Activated T-cell treated with anti-CD3 and anti-CD28 coated beads for 4 hours (primary cell): Measurements from ENCODE around the gene APLF.
"Not testable (repeated sequence)": the region's sequence is repeated elsewhere in the genome, so short reads cannot be mapped to it uniquely, and the experiment has no call there.

ENCODE experiments used
- DNase-seq: peaks from one replicate; pipeline ENCODE4 v3.0.0-alpha.2; 2020

Gene APLF

GRCh38 chr2:68441179-68441993 lies 26.0 kb upstream of the APLF start:
- peak; percentile 81 for DNase-seq

GRCh38 chr2:68441994-68442322 lies 25.4 kb upstream of the APLF start:
- no peak for DNase-seq

- DNase-seq: not testable (repeated sequence)
Observed at GRCh38 chr2:68446425-68446824, 21.0 kb upstream of the APLF start.

- DNase-seq: no peak
Observed at GRCh38 chr2:68447118-68447517, 20.3 kb upstream of the APLF start.

- DNase-seq: no peak
Observed at GRCh38 chr2:68448671-68449653, 18.4 kb upstream of the APLF start.

- DNase-seq: no peak
Observed at GRCh38 chr2:68452158-68452900, 15.1 kb upstream of the APLF start.

- no peak for DNase-seq
Observed at GRCh38 chr2:68453761-68454360, 13.5 kb upstream of the APLF start.

GRCh38 chr2:68454719-68455118 lies 12.7 kb upstream of the APLF start:
- no peak for DNase-seq

- no peak for DNase-seq
Observed at GRCh38 chr2:68456198-68456597, 11.2 kb upstream of the APLF start.

- DNase-seq: no peak
Observed at GRCh38 chr2:68458981-68459380, 8.4 kb upstream of the APLF start.

- DNase-seq: no peak
Observed at GRCh38 chr2:68463287-68463877, 4.0 kb upstream of the APLF start.

GRCh38 chr2:68464651-68465050 lies 2.7 kb upstream of the APLF start:
- no peak for DNase-seq

- DNase-seq: no peak
Observed at GRCh38 chr2:68465081-68465916, 2.1 kb upstream of the APLF start.

GRCh38 chr2:68466361-68466777 lies 1.0 kb upstream of the APLF start:
- DNase-seq: peak; percentile 65

GRCh38 chr2:68466778-68467076 lies 658 bp upstream of the APLF start:
- DNase-seq: no peak

- no peak for DNase-seq
Observed at GRCh38 chr2:68468801-68469200, 1.4 kb downstream of the APLF start.

GRCh38 chr2:68469935-68470334 lies 2.5 kb downstream of the APLF start:
- DNase-seq: no peak

- DNase-seq: no peak
Observed at GRCh38 chr2:68471385-68471784, 4.0 kb downstream of the APLF start.

- no peak for DNase-seq
Observed at GRCh38 chr2:68472796-68473414, 5.5 kb downstream of the APLF start.

- DNase-seq: no peak
Observed at GRCh38 chr2:68475110-68475509, 7.7 kb downstream of the APLF start.

GRCh38 chr2:68475576-68475975 lies 8.2 kb downstream of the APLF start:
- no peak for DNase-seq
